Smooth muscle cell (in vitro differentiated cells): ENCODE results near the gene CYP4F11. TPM values are rescaled to one million over a fixed set of nuclear protein-coding genes. Genes with fewer than 3 reads are reported as not detected.
"Not testable (repeated sequence)": the region's sequence is repeated elsewhere in the genome, so short reads cannot be mapped to it uniquely, and the experiment has no call there.

ENCODE experiments used
- DNase-seq: peaks from one replicate; lab custom pipeline; 2025; ENCODE audit not compliant: unreplicated experiment; lab: John Stamatoyannopoulos, UW
- H2AFZ ChIP-seq: fragments of 200-600 bp; sonication (generic); 2 replicates; pipeline ENCODE4 v1.6.0; 2016; ENCODE audit warnings: antibody characterized with exemption, low read depth, mild to moderate bottlenecking
- H3F3A ChIP-seq: fragments of 200-600 bp; sonication (generic); 2 replicates; pipeline ENCODE4 v1.6.0; 2017; ENCODE audit warnings: antibody characterized with exemption, low read depth
- H3K27ac ChIP-seq: fragments of 200-600 bp; sonication (generic); 2 replicates; pipeline ENCODE4 v1.5.1; 2016; ENCODE audit warnings: low read depth, mild to moderate bottlenecking
- H3K27me3 ChIP-seq: fragments of 200-600 bp; sonication (generic); 2 replicates; pipeline ENCODE4 v1.6.1; 2016; ENCODE audit warnings: low read depth, mild to moderate bottlenecking
- H3K36me3 ChIP-seq: fragments of 200-600 bp; sonication (generic); 2 replicates; pipeline ENCODE4 v1.5.1; 2016; ENCODE audit warnings: low read depth
- H3K4me1 ChIP-seq: fragments of 200-600 bp; sonication (generic); 2 replicates; pipeline ENCODE4 v1.5.1; 2016; ENCODE audit warnings: low read depth
- H3K4me2 ChIP-seq: fragments of 200-600 bp; sonication (generic); 2 replicates; pipeline ENCODE4 v1.6.0; 2016; ENCODE audit warnings: mild to moderate bottlenecking
- H3K4me3 ChIP-seq: fragments of 200-600 bp; sonication (generic); 2 replicates; pipeline ENCODE4 v1.5.1; 2016; ENCODE audit warnings: mild to moderate bottlenecking
- H3K79me2 ChIP-seq: fragments of 200-600 bp; sonication (generic); 2 replicates; pipeline ENCODE4 v1.6.0; 2016; ENCODE audit warnings: low read depth, mild to moderate bottlenecking
- H3K9ac ChIP-seq: fragments of 200-600 bp; sonication (generic); 2 replicates; pipeline ENCODE4 v1.6.0; 2016; ENCODE audit warnings: low read depth
- H3K9me3 ChIP-seq: fragments of 200-600 bp; sonication (generic); replicated peaks from 2 replicates; pipeline ENCODE4 v1.5.1; 2016; ENCODE audit warnings: low read depth
- H4K20me1 ChIP-seq: fragments of 200-600 bp; sonication (generic); 2 replicates; pipeline ENCODE4 v1.6.0; 2016; ENCODE audit warnings: low read depth
- WGBS: methylation state at CpG from one replicate; pipeline ENCODE4 v1.1.7; 2016; ENCODE audit warnings: low lambda C conversion rate; 5-methylcytosine and 5-hydroxymethylcytosine counted together
- polyA plus RNA-seq: library from polyadenylated mRNA; unstranded; fragments of >200 nt; fragmentation: Nextera tagmentation; extraction: Ambion mirVana; gene quantifications from 2 replicates; pipeline ENCODE4 v1.2.1, GENCODE V29; 2016
- total RNA-seq: library from RNA; depleted of rRNA; stranded (reverse); fragments of >200 nt; gene quantifications from 2 replicates; pipeline ENCODE4 v1.2.3, GENCODE V29; 2014
- TF ChIP-seq, protein P1 (sequence below): fragments of 200-600 bp; sonication (generic); IDR thresholded peaks from 2 replicates; pipeline ENCODE4 v1.5.1; 2017; ENCODE audit warnings: borderline replicate concordance, mild to moderate bottlenecking, antibody characterized with exemption; ENCODE audit not compliant: insufficient read depth, poor library complexity, severe bottlenecking

Gene CYP4F11
- total and polyA plus RNA-seq, 2 experiments from 2014 or later = not detected

DNA sequence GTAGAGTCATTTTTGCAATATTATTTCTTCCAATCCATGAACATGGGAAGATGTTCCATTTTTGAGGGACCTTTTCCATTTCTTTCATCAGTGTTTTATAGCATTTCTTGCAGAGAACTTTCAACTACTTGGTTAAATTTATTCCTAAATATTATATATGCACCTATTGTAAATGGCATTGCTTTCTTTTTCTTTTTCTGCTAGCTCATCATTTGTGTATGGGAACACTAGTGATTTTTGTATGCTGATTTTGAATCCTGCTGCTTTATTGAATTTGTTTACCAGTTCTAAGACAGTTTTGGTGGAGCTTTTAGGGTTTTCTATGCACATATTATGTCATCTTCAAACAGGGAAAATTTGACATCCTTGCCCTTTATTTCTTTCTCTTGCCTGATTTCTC, 29.3 kb downstream of the CYP4F11 start:
- H3K4me3 ChIP-seq = no peak overlapping the region
- H3K4me1 ChIP-seq = no peaks in the 10 kb centered on the region
- no peak for DNase-seq
- no peak overlapping the region for H3K27ac ChIP-seq
- TF ChIP-seq, protein P1, sequence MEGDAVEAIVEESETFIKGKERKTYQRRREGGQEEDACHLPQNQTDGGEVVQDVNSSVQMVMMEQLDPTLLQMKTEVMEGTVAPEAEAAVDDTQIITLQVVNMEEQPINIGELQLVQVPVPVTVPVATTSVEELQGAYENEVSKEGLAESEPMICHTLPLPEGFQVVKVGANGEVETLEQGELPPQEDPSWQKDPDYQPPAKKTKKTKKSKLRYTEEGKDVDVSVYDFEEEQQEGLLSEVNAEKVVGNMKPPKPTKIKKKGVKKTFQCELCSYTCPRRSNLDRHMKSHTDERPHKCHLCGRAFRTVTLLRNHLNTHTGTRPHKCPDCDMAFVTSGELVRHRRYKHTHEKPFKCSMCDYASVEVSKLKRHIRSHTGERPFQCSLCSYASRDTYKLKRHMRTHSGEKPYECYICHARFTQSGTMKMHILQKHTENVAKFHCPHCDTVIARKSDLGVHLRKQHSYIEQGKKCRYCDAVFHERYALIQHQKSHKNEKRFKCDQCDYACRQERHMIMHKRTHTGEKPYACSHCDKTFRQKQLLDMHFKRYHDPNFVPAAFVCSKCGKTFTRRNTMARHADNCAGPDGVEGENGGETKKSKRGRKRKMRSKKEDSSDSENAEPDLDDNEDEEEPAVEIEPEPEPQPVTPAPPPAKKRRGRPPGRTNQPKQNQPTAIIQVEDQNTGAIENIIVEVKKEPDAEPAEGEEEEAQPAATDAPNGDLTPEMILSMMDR = no peak
- H3K36me3 ChIP-seq = no peaks in the 10 kb centered on the region
- no peaks in the 10 kb centered on the region for H3F3A ChIP-seq
- H3K27me3 ChIP-seq = no peaks in the 10 kb centered on the region
- no peak overlapping the region for H3K9ac ChIP-seq
- no peak overlapping the region for H2AFZ ChIP-seq
- H3K9me3 ChIP-seq = peaks cover 9% of the 10 kb centered on the region
- no peak overlapping the region for H3K4me2 ChIP-seq
- no peaks in the 10 kb centered on the region for H4K20me1 ChIP-seq
- no peaks in the 10 kb centered on the region for H3K79me2 ChIP-seq

GRCh38 chr19:15902898-15903297, 31.4 kb downstream of the CYP4F11 start:
- not testable (repeated sequence) for H3K4me2 ChIP-seq, H3K27ac ChIP-seq, DNase-seq, H3K4me3 ChIP-seq, H2AFZ ChIP-seq, H3F3A ChIP-seq, H3K79me2 ChIP-seq, H3K36me3 ChIP-seq, H4K20me1 ChIP-seq, H3K27me3 ChIP-seq, H3K9me3 ChIP-seq, H3K9ac ChIP-seq, H3K4me1 ChIP-seq
- 81% methylated on average over 29 of the region's 29 CpGs for WGBS

- no peaks in the 10 kb centered on the region for H3K36me3 ChIP-seq
- WGBS = 77% methylated on average over 11 of the region's 11 CpGs
- H3K9me3 ChIP-seq = peaks cover 9% of the 10 kb centered on the region
- H3K9ac ChIP-seq = no peak overlapping the region
- H2AFZ ChIP-seq = no peak overlapping the region
- no peaks in the 10 kb centered on the region for H3K79me2 ChIP-seq
- no peaks in the 10 kb centered on the region for H3K4me1 ChIP-seq
- H3K27me3 ChIP-seq = no peaks in the 10 kb centered on the region
- H3K27ac ChIP-seq = no peak overlapping the region
- no peaks in the 10 kb centered on the region for H4K20me1 ChIP-seq
- TF ChIP-seq, protein P1 = no peak
- no peak overlapping the region for H3K4me3 ChIP-seq
- no peaks in the 10 kb centered on the region for H3F3A ChIP-seq
- DNase-seq = no peak
- H3K4me2 ChIP-seq = no peak overlapping the region
Measured at GRCh38 chr19:15902254-15902653, 32.1 kb downstream of the CYP4F11 start.

DNA sequence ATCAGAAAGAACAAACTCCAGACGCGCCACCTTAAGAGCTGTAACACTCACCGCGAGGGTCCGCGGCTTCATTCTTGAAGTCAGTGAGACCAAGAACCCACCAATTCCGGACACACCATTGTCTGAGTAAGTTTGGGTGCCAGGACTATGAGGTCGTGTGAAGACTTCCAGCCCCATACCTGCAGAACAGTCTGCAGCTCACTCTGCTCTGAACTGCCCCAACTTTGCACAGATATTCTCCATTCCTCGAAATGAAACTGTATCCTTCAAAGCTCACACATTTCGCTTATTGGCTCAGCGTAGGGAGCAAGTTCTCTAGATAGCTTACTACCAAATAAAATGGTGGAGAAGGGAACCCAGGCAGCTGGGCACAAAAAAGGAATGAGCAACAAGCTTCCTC, 33.8 kb downstream of the CYP4F11 start:
- H2AFZ ChIP-seq = no peak overlapping the region
- TF ChIP-seq, protein P1 = no peak
- no peak overlapping the region for H3K4me2 ChIP-seq
- no peak overlapping the region for H3K27ac ChIP-seq
- H3K79me2 ChIP-seq = no peaks in the 10 kb centered on the region
- 80% methylated on average over 11 of the region's 11 CpGs for WGBS
- H4K20me1 ChIP-seq = no peaks in the 10 kb centered on the region
- H3K4me3 ChIP-seq = no peak overlapping the region
- H3K9ac ChIP-seq = no peak overlapping the region
- no peaks in the 10 kb centered on the region for H3F3A ChIP-seq
- DNase-seq = no peak
- no peaks in the 10 kb centered on the region for H3K27me3 ChIP-seq
- H3K4me1 ChIP-seq = no peaks in the 10 kb centered on the region
- no peaks in the 10 kb centered on the region for H3K36me3 ChIP-seq
- peaks cover 4% of the 10 kb centered on the region for H3K9me3 ChIP-seq

DNA sequence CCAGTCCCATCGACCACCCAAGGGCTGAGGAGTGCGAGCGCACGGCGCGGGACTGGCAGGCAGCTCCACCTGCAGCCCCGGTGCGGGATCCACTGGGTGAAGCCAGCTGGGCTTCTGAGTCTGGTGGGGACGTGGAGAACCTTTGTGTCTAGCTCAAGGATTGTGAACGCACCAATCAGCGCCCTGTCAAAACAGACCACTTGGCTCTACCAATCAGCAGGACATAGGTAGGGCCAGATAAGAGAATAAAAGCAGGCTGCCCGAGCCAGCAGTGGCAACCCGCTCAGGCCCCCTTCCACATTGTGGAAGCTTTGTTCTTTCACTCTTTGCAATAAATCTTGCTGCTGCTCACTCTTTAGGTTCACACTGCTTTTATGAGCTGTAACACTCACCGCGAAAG, 34.3 kb downstream of the CYP4F11 start:
- WGBS = 85% methylated on average over 15 of the region's 15 CpGs
- H3K4me2 ChIP-seq, H3K27ac ChIP-seq: not testable (repeated sequence)

DNA sequence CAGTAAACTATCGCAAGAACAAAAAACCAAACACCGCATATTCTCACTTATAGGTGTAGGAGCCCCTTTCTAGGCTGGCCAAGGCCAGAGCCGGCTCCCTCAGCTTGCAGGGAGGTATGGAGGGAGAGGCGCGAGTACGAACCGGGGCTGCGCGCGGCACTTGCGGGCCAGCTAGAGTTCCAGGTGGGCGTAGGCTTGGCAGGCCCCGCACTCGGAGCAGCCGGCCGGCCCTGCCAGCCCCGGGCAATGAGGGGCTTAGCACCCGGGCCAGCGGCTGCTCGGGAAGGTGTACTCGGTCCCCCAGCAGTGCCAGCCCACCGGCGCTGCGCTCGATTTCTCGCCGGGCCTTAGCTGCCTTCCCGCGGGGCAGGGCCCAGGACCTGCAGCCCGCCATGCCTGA, 34.8 kb downstream of the CYP4F11 start:
- H3K9ac ChIP-seq, H4K20me1 ChIP-seq, H3K27ac ChIP-seq, H3K27me3 ChIP-seq, DNase-seq, H3F3A ChIP-seq, H3K36me3 ChIP-seq, H3K79me2 ChIP-seq, H3K4me2 ChIP-seq, H3K4me3 ChIP-seq, H3K9me3 ChIP-seq, H3K4me1 ChIP-seq, H2AFZ ChIP-seq: not testable (repeated sequence)
- WGBS = 95% methylated on average over 30 of the region's 30 CpGs

More for the DNA sequence above, 34.3 kb downstream of the CYP4F11 start:
- not testable (repeated sequence) for H3K36me3 ChIP-seq, H3K27me3 ChIP-seq, H3K4me3 ChIP-seq, H3K79me2 ChIP-seq, DNase-seq, H3F3A ChIP-seq, H3K4me1 ChIP-seq, H3K9me3 ChIP-seq, H4K20me1 ChIP-seq, H2AFZ ChIP-seq, H3K9ac ChIP-seq
